K562 (cell line): ENCODE results near the gene NR4A2. TPM values are rescaled to one million over a fixed set of nuclear protein-coding genes. Genes with fewer than 3 reads are reported as not detected.

Experiments used
- CAMTA2 ChIP-seq: fragments of 250-450 bp; sonication (Bioruptor Pico); conservative IDR thresholded peaks from 2 replicates; pipeline ENCODE4 v1.5.1; 2022
- E4F1 ChIP-seq: fragments of 250-450 bp; sonication (Bioruptor Pico); IDR thresholded peaks from 2 replicates; pipeline ENCODE4 v1.5.0; 2021; ENCODE audit warnings: mild to moderate bottlenecking, borderline replicate concordance
- GABPA ChIP-seq: fragments of 200-800 bp; sonication (Bioruptor generic); conservative IDR thresholded peaks from 2 replicates; pipeline ENCODE4 v1.6.1; 2016; ENCODE audit warnings: low read depth, missing genetic modification characterization, missing compliant biosample characterization
- GABPB1 ChIP-seq: sonication (generic); formaldehyde crosslinking; IDR thresholded peaks from 2 replicates; pipeline ENCODE4 v1.8.0; 2022; ENCODE audit warnings: mild to moderate bottlenecking, missing genetic modification reagents
- HDAC2 ChIP-seq: fragments of 450-650 bp; IDR thresholded peaks from 2 replicates; pipeline ENCODE4 v1.6.1; 2016; ENCODE audit warnings: mild to moderate bottlenecking
- HNRNPH1 ChIP-seq: fragments of 200-400 bp; formaldehyde crosslinking; optimal IDR thresholded peaks from 2 replicates; pipeline ENCODE3; 2017; ENCODE audit warnings: low read depth, mild to moderate bottlenecking, low read length, moderate library complexity
- KLF1 ChIP-seq: fragments of 450-650 bp; IDR thresholded peaks from 2 replicates; pipeline ENCODE4 v1.6.1; 2016; ENCODE audit warnings: missing genetic modification characterization, missing compliant biosample characterization
- MEF2D ChIP-seq: conservative IDR thresholded peaks from 2 replicates; pipeline ENCODE4 v1.6.1; 2016; ENCODE audit warnings: low read depth, missing genetic modification characterization, missing compliant biosample characterization
- MYC ChIP-seq, 2 experiments: fragments of 250-450 bp in 1 of 2; sonication (Bioruptor Pico) in 1 of 2; IDR thresholded peaks; 2 replicates each; pipeline versions ENCODE4 v1.5.1 to v1.6.1; 2012 to 2021; ENCODE audit warnings: low read depth in 2 of 2, borderline replicate concordance in 1 of 2, improper control_type of control experiment in 1 of 2, low read length in 1 of 2, mild to moderate bottlenecking in 1 of 2, moderate library complexity in 1 of 2
- NFE2L1 ChIP-seq: fragments of 450-650 bp; IDR thresholded peaks from 2 replicates; pipeline ENCODE4 v1.6.1; 2016; ENCODE audit warnings: missing genetic modification characterization, low read depth, mild to moderate bottlenecking, missing compliant biosample characterization, moderate library complexity, borderline replicate concordance
- PTRF ChIP-seq: fragments of 450-650 bp; IDR thresholded peaks from 2 replicates; pipeline ENCODE4 v1.6.1; 2016; ENCODE audit warnings: mild to moderate bottlenecking, missing genetic modification characterization, missing compliant biosample characterization
- RBM22 ChIP-seq: fragments of 200-400 bp; formaldehyde crosslinking; IDR thresholded peaks from 2 replicates; pipeline ENCODE4 v1.6.1; 2018; ENCODE audit warnings: low read length, low read depth; ENCODE audit not compliant: poor library complexity, severe bottlenecking
- RBM25 ChIP-seq: fragments of 200-400 bp; formaldehyde crosslinking; IDR thresholded peaks from 2 replicates; pipeline ENCODE4 v1.6.1; 2018; ENCODE audit warnings: low read length, low read depth, moderate library complexity; ENCODE audit not compliant: severe bottlenecking
- SMAD3 ChIP-seq: fragments of 450-650 bp; formaldehyde crosslinking; conservative IDR thresholded peaks from 2 replicates; pipeline ENCODE4 v1.4.0; 2020; ENCODE audit warnings: mild to moderate bottlenecking
- TARDBP ChIP-seq: fragments of 450-650 bp; IDR thresholded peaks from 2 replicates; pipeline ENCODE4 v1.6.1; 2016
- TGIF2 ChIP-seq: sonication (generic); formaldehyde crosslinking; IDR thresholded peaks from 2 replicates; pipeline ENCODE4 v1.8.1; 2022; ENCODE audit warnings: mild to moderate bottlenecking, missing genetic modification reagents, moderate library complexity
- THRAP3 ChIP-seq: fragments of 450-650 bp; IDR thresholded peaks from 2 replicates; pipeline ENCODE4 v1.6.1; 2016; ENCODE audit warnings: mild to moderate bottlenecking, inconsistent platforms, borderline replicate concordance
- YBX1 ChIP-seq: fragments of 450-650 bp; IDR thresholded peaks from 2 replicates; pipeline ENCODE4 v1.7.1; 2016; ENCODE audit warnings: mild to moderate bottlenecking
- ZFP30 ChIP-seq: fragments of 250-450 bp; sonication (Bioruptor Pico); IDR thresholded peaks from 2 replicates; pipeline ENCODE4 v1.8.0; 2022; ENCODE audit warnings: moderate library complexity, mild to moderate bottlenecking, inconsistent platforms, borderline replicate concordance
- ZNF644 ChIP-seq: fragments of 200-800 bp; sonication (Bioruptor generic); IDR thresholded peaks from 2 replicates; pipeline ENCODE4 v1.6.1; 2016; ENCODE audit warnings: low read depth, missing genetic modification characterization, missing compliant biosample characterization
- ZNF77 ChIP-seq: fragments of 250-450 bp; sonication (Bioruptor Pico); IDR thresholded peaks from 2 replicates; pipeline ENCODE4 v1.5.0; 2020
- ZNF780A ChIP-seq: fragments of 250-450 bp; sonication (Bioruptor Pico); IDR thresholded peaks from 2 replicates; pipeline ENCODE4 v1.5.0; 2021; ENCODE audit warnings: mild to moderate bottlenecking
- ZZZ3 ChIP-seq: fragments of 450-650 bp; IDR thresholded peaks from 2 replicates; pipeline ENCODE4 v1.6.1; 2016; ENCODE audit warnings: antibody characterized with exemption, mild to moderate bottlenecking, moderate library complexity
- polyA plus RNA-seq, 8 experiments: library from polyadenylated mRNA; depleted of rRNA in 4 of 8; stranded (reverse) in 5 of 8; unstranded in 3 of 8; fragments of >200 nt; fragmentation: Nextera tagmentation in 2 of 8; fragmentation: Illumina TruSeq in 1 of 8; extraction: Ambion mirVana in 2 of 8; extraction: Trizol in 1 of 8; gene quantifications; 2 replicates each; pipeline versions ENCODE4 v1.2.1 to v1.2.3, GENCODE V29; 2011 to 2014; ENCODE audit warnings: inconsistent platforms in 1 of 8, missing spikeins in 1 of 8
- total RNA-seq, 7 experiments: library from RNA; depleted of rRNA in 6 of 7; stranded (reverse); fragments of >200 nt in 6 of 7; fragmentation: Illumina TruSeq in 2 of 7; extraction: Trizol in 2 of 7; gene quantifications; 2 replicates each; pipeline versions ENCODE4 v1.2.1 to v1.2.3, GENCODE V29; 2011 to 2021; ENCODE audit warnings: low replicate concordance in 1 of 7
- TF ChIP-seq, protein P1 (sequence below): sonication (generic); formaldehyde crosslinking; IDR thresholded peaks from 2 replicates; pipeline ENCODE4 v1.8.1; 2022; ENCODE audit warnings: missing genetic modification reagents
- TF ChIP-seq, protein P2 (sequence below): fragments of 250-450 bp; sonication (Bioruptor Pico); IDR thresholded peaks from 2 replicates; pipeline ENCODE4 v1.4.0; 2020; ENCODE audit warnings: borderline replicate concordance

NR4A2 gene
- total and polyA plus RNA-seq, 9 of the 15 experiments (the other 6 are each of a cell fraction or from before 2014, with no cell fraction given): 0.94 to 5.1 (median 1.3) TPM

- TF ChIP-seq, protein P1, sequence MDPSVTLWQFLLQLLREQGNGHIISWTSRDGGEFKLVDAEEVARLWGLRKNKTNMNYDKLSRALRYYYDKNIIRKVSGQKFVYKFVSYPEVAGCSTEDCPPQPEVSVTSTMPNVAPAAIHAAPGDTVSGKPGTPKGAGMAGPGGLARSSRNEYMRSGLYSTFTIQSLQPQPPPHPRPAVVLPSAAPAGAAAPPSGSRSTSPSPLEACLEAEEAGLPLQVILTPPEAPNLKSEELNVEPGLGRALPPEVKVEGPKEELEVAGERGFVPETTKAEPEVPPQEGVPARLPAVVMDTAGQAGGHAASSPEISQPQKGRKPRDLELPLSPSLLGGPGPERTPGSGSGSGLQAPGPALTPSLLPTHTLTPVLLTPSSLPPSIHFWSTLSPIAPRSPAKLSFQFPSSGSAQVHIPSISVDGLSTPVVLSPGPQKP (CRISPR knock-in tag): no peak
- TF ChIP-seq SMAD3 (CRISPR knock-in tag) (no peak), E4F1 (CRISPR knock-in tag) (no peak), ZNF77 (no peak), KLF1 (tag) (no peak; the same call in 1 of the 2 replicates), THRAP3 (no peak), CAMTA2 (CRISPR knock-in tag) (no peak), NFE2L1 (no peak), PTRF (no peak), ZNF780A (CRISPR knock-in tag) (no peak), TGIF2 (CRISPR knock-in tag) (peak; percentile 37; the same call in 1 of the 2 replicates), MYC (IDR thresholded peaks at IDR 0.05; ENCODE audit: low read depth, low read length) (peak; percentile 39; the same call in 1 of the 2 replicates), MYC (CRISPR knock-in tag; IDR thresholded peaks at IDR 0.05; ENCODE audit: borderline replicate concordance, low read depth) (no peak), GABPA (tag) (peak; percentile 55; the same call in 1 of the 2 replicates), ZZZ3 (no peak), MEF2D (tag) (no peak), HDAC2 (no peak; the same call in none of the 2 replicates), TARDBP (no peak), ZNF644 (0 out of 2 replicates have a peak, but pooled peaks have one; percentile 61), GABPB1 (CRISPR knock-in tag) (peak; percentile 66), RBM22 (peak; percentile 62), ZFP30 (CRISPR knock-in tag) (no peak), YBX1 (no peak), HNRNPH1 (no peak), RBM25 (peak; percentile 45)
- TF ChIP-seq, protein P2, sequence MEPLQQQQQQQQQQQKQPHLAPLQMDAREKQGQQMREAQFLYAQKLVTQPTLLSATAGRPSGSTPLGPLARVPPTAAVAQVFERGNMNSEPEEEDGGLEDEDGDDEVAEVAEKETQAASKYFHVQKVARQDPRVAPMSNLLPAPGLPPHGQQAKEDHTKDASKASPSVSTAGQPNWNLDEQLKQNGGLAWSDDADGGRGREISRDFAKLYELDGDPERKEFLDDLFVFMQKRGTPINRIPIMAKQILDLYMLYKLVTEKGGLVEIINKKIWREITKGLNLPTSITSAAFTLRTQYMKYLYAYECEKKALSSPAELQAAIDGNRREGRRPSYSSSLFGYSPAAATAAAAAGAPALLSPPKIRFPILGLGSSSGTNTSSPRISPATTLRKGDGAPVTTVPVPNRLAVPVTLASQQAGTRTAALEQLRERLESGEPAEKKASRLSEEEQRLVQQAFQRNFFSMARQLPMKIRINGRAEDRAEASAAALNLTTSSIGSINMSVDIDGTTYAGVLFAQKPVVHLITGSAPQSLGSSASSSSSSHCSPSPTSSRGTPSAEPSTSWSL: no peak
Observed at GRCh38 chr2:156332534-156333273, at the start of gene NR4A2 (continued).
